ENCODE results near the gene MTMR1. TPM values are rescaled to one million over a fixed set of nuclear protein-coding genes. Genes with fewer than 3 reads are reported as not detected.

MTMR1 gene
- total and polyA plus RNA-seq, 2 donors (not counting 3 experiments of a cell fraction or from before 2014, with no cell fraction given): 17.1 to 20.3 TPM

DNA sequence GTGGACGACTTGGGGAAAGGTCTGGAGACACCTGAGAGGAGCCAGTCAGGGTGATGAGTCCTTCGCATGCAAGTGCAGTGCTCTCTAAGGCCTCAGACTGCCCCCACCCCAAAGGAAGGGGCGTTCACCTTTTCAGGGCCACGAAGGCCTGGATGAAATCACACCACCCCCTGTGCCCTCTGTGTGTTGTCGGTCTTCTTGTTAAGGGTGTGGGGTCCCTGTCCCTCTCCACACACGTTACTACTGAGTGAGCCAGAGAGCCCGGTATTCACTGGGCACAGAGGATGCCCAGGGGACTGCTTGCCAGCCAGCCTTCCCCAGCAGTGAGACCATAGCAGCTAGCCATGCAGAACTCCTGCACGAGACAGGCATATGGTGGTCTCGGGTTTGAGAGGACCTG is 72.0 kb downstream of the MTMR1 start:
- H3K9ac ChIP-seq (replicated peaks; ENCODE audit: extremely low read depth, insufficient read depth, low read length): no peak overlapping the region
- FAIRE-seq (no peak), DNase-seq (ENCODE audit: low read depth, low spot score) (no peak)
- POLR2A ChIA-PET: no interaction called here
- intact Hi-C loops (cut with micrococcal nuclease) (no loop called here), dilution Hi-C loops (cut with MboI; ENCODE audit: extremely low pct_ligation_motif_present, low sequenced_read_pairs) (no loop called here)
- BruUV-seq (replicated peaks): no TSS peak
- no peaks in the 10 kb centered on the region for H3K4me1 ChIP-seq (ENCODE audit: control insufficient read depth, extremely low read depth, insufficient read depth, low read length)
- no peaks in the 10 kb centered on the region for H3K36me3 ChIP-seq (ENCODE audit: control insufficient read depth in 2 of 2, extremely low read depth in 1 of 2, insufficient read depth in 2 of 2, low read length in 2 of 2)
- no peaks in the 10 kb centered on the region for H3K79me2 ChIP-seq (ENCODE audit: control insufficient read depth, insufficient read depth, low read length)
- H3K27ac ChIP-seq (ENCODE audit: insufficient read depth, low read depth, low read length): no peak overlapping the region
- TF ChIP-seq POLR2AphosphoS5 (IDR thresholded peaks at IDR 0.05; ENCODE audit: insufficient read depth, low read depth, low read length) (no peak), FOS (IDR thresholded peaks at IDR 0.05; ENCODE audit: borderline replicate concordance, insufficient read depth, low read length) (no peak), EZH2 (IDR thresholded peaks at IDR 0.05; ENCODE audit: borderline replicate concordance, low read depth, low read length, severe bottlenecking) (no peak), POLR2A (IDR thresholded peaks at IDR 0.05; ENCODE audit: low read depth, low read length) (no peak), MYC (IDR thresholded peaks at IDR 0.05; ENCODE audit: low read depth, low read length) (no peak), GATA2 (IDR thresholded peaks at IDR 0.05; ENCODE audit: insufficient read depth, insufficient read length, low read depth, low read length) (no peak), JUN (IDR thresholded peaks at IDR 0.05; ENCODE audit: borderline replicate concordance, insufficient read depth, insufficient read length, low read depth) (no peak)
- TF ChIP-seq, protein P1, sequence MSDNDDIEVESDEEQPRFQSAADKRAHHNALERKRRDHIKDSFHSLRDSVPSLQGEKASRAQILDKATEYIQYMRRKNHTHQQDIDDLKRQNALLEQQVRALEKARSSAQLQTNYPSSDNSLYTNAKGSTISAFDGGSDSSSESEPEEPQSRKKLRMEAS (IDR thresholded peaks at IDR 0.05; ENCODE audit: insufficient read depth, insufficient read length): no peak
- TF ChIP-seq, protein P2, sequence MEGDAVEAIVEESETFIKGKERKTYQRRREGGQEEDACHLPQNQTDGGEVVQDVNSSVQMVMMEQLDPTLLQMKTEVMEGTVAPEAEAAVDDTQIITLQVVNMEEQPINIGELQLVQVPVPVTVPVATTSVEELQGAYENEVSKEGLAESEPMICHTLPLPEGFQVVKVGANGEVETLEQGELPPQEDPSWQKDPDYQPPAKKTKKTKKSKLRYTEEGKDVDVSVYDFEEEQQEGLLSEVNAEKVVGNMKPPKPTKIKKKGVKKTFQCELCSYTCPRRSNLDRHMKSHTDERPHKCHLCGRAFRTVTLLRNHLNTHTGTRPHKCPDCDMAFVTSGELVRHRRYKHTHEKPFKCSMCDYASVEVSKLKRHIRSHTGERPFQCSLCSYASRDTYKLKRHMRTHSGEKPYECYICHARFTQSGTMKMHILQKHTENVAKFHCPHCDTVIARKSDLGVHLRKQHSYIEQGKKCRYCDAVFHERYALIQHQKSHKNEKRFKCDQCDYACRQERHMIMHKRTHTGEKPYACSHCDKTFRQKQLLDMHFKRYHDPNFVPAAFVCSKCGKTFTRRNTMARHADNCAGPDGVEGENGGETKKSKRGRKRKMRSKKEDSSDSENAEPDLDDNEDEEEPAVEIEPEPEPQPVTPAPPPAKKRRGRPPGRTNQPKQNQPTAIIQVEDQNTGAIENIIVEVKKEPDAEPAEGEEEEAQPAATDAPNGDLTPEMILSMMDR (IDR thresholded peaks at IDR 0.05; ENCODE audit: extremely low read depth in 1 of 2, insufficient read depth in 1 of 2, low read depth in 1 of 2, low read length in 2 of 2): no peak
- no peaks in the 10 kb centered on the region for H3K9me3 ChIP-seq (replicated peaks; ENCODE audit: control insufficient read depth, insufficient read depth, low read length)
- no peaks in the 10 kb centered on the region for H3K9me1 ChIP-seq (replicated peaks; ENCODE audit: control insufficient read depth, extremely low read depth, insufficient read depth, low read length)
- H3K27me3 ChIP-seq (ENCODE audit: control insufficient read depth in 2 of 2, insufficient read depth in 2 of 2, low read length in 2 of 2): no peaks in the 10 kb centered on the region
- H3K4me2 ChIP-seq (ENCODE audit: insufficient read depth, low read length): no peak overlapping the region
- H4K20me1 ChIP-seq (replicated peaks; ENCODE audit: control insufficient read depth, extremely low read depth, insufficient read depth, low read length): no peaks in the 10 kb centered on the region
- no peak overlapping the region for H3K4me3 ChIP-seq (replicated peaks in 1 of 3; ENCODE audit: insufficient read depth in 1 of 3, low read depth in 1 of 3, low read length in 3 of 3)
- CTCF ChIA-PET: interaction anchor here (1.9 to 2.6 kb wide), 2 partner anchors 316 to 317 kb away, joined by 6 to 13 read pairs; no protein-coding TSS in a partner anchor
- no peak overlapping the region for H2AFZ ChIP-seq (ENCODE audit: low read depth, low read length)

All from endothelial cell of umbilical vein (primary cell).